HG03469 (cell line): ENCODE measurements around the gene PKD2L1.
"Not testable (repeated sequence)": the region's sequence is repeated elsewhere in the genome, so short reads cannot be mapped to it uniquely, and the experiment has no call there.

Experiments
- ATAC-seq: cut with Tn5 transposase; IDR thresholded peaks from one replicate; pipeline ENCODE4 v1.9.1; 2021; ENCODE audit warnings: mild to moderate bottlenecking, moderate library complexity, moderate number of reproducible peaks; ENCODE audit not compliant: unreplicated experiment

Gene PKD2L1

DNA sequence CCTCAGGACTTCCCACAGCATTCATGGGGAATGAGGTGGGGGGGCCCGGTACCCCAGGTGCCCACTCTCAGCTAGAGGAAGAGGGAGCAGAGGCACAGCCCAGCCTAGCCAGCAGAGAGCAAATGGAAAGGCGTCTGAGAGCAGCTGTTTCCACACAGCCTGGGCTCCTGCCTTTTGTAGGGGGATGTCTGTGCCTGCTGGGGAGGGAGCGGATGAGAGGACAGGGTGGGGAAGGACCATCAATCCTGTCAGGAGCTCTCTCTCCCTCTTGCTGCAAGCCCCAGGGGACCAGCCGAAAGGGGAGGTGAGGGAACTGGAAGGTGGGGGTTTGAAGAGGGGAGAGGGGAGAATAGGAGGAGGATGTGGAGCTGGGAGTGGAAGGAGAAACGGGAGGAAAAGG lies at the start of gene PKD2L1:
TSS of gene PKD2L1 (minus strand) at position 150 of the 400 bp plus-strand sequence. CDS start at position 25, 125 bp downstream.
- ATAC-seq = no peak

DNA sequence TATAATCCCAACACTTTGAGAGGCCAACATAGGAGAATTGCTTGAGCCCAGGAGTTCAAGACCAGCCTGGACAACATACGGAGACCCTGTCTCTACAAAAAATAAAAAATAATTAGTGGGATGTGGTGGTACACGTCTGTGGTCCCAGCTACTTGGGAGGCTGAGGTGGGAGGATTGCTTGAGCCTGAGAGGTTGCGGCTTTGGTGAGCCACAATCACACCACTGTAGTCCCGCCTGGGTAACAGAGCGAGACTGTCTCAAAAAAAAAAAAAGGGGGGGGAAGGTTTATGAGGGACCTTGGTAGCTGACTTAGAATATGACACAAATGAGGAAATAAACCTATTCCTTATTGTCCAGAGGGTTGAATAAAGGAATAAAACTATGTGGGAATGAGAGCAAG lies 47.8 kb upstream of the PKD2L1 start:
- no peak for ATAC-seq

DNA sequence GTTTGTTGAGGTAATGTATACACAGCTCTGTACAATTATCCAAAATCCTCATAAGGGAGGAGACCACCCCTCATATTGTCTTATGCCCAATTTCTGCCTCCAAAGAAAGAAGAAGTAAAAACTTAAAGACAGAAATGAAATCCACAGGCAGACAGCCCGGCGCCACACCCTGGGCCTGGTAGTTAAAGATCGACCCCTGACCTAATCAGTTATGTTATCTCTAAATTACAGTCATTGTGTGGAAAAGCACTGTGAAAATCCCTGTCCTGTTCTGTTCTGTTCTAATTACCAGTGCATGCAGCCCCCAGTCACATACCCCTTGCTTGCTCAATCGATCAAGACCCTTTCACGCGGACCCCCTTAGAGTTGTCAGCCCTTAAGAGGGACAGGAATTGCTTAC lies 46.6 kb upstream of the PKD2L1 start:
- not testable (repeated sequence) for ATAC-seq

DNA sequence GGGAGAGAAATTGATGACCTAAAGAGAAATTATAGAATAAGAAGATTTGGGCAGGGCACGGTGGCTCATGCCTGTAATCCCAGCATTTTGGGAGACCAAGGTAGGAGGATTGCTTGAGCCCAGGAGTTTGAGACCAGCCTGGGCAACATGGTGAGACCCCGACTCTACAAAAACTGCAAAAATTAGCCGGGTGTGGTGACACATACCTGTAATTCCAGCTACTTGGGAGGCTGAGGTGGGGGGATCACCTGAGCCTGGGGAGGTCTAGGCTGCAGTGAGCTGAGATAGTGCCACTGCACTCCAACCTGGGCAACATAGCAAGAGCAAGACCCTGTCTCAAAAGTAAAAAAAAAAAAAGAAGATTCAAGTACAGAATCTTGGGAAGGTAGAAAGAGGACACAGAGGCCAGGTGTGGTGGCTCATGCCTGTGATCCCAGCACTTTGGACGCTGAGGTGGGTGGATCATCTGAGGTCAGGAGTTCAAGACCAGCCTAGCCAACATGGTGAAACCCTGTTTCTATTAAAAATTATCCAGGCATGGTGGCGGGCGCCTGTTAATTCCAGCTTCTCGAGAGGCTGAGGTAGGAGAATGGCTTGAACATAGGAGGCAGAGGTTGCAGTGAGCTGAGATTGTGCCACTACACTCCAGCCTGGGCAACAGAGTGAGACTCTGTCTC lies 44.8 kb upstream of the PKD2L1 start:
- not testable (repeated sequence) for ATAC-seq

DNA sequence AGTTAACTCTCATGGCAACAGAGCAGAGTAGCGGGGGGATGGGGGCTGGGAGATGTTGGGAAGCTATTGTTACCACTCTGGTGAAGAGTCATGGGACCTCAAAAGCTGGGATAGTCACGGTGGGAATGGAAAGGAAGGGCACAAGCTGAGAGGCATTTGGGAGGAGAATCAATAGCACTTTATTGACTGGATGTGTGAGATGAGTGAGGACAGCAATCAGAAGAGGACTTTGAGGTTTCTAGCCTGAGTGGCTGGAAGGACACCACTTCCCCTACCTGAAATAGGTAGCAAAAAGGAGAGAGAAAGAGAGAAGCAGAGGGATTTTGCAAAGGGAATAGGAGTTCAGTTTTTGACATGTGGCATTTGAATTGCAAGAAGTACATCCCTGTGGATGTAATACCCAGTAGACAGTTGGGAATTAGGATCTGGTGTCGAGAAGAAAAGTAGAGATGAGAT lies 44.2 kb upstream of the PKD2L1 start:
- no peak for ATAC-seq

DNA sequence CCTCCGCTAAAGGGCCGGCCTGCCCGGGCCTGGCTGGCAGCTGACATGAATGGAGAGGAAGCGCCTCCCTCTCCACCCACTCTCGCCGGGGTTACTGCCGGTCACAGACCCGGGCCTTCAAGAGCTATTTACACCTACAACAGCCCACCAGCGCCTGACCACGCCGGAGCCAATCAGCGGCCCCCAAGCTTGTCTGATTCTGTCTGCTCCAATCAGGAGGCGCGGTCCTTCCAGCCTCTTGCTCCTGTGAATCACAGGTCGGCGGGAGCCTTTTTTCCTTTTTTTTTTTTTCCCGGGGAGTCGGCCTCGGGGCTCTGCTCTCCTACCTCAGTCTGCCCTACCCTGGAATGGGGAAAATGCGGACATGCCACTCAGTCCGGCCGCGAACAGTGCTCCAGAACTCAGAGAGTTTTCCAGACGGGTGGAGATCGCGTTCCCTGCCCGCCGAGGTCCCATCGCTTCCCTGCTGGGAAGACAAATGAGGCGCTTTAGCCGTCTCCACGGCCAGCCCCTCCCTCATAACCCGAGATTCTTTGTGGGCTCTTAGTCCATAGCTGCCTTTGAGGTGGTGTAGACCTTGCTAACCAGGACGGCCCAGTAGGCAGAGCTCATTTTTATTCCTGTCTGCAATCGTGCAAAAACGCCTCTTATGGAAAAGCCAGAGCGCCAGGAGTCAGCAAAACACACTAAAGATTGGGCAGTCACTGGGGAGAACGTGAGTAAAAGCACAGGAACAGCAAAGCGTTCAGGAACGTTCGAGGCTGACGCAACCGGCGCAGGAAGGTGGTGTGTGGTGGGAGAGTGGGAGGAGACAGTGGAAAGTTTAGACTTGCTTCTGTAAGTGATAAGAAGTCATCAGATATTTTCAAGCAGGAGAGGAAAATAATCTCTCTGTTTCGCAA lies 43.5 kb upstream of the PKD2L1 start:
- ATAC-seq = peak; percentile 81

DNA sequence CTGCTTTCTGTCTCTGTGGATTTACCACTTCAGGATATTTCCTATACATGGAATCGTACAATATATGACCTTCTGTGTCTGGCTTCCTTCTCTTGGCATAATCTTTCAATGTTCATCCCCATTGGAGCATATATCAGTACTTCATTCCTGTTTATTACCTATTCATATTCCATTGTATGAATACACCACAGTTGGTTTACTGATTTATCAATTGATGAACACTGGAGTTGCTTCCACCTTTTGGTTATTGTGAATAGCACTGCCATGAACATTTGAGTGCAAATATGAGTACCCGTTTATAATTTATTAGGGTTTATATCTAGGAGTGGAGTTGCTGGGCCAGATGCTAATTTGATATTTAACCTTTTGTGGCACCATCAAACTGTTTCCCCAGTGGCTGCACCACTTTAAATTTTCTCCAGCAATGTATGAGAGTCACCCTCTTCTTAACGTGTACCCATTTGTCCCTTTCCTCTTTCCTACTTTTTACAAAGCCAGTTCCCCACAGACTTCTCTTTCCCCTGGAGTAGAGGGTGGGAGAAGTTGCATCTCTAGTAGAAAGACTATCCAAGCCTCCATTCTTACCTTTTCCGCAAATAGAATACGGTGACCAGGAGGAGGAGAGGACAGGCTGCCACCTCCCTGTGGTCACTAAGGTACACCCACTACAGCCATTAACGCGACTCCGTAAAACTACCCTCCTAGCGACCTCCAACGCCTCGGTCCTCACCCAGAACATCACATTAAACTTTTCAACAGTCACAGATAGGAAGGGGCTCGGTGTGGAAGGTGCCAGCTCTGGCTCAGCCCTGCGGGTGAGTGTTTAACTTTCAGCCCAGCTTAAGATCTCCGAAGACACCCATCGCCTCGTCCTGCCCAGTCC lies 42.6 kb upstream of the PKD2L1 start:
- no peak for ATAC-seq

DNA sequence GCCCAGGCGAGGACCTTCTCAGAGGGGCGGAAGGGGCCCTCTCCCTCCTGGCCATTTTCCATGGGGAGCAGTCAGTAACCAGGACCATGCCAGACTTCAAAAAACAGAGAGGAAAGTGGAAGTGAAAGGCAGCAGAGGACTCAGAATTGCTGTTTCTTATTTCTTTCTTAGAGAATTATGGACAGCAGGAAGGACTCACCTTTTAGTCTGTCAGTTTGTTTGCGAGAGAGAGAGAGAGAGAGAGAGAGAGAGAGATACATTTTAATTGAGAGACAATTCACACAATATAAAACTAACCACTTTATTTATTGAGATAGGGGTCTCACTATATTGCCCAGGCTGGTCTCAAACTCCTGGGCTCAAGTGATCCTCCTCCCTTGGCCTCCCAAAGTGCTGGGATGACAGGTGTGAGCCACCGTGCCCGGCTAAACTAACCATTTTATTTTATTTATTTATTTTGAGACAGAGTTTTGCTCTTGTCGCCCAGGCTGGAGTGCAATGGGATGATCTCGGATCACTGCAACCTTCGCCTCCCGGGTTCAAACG lies 41.5 kb upstream of the PKD2L1 start:
- ATAC-seq = no peak

DNA sequence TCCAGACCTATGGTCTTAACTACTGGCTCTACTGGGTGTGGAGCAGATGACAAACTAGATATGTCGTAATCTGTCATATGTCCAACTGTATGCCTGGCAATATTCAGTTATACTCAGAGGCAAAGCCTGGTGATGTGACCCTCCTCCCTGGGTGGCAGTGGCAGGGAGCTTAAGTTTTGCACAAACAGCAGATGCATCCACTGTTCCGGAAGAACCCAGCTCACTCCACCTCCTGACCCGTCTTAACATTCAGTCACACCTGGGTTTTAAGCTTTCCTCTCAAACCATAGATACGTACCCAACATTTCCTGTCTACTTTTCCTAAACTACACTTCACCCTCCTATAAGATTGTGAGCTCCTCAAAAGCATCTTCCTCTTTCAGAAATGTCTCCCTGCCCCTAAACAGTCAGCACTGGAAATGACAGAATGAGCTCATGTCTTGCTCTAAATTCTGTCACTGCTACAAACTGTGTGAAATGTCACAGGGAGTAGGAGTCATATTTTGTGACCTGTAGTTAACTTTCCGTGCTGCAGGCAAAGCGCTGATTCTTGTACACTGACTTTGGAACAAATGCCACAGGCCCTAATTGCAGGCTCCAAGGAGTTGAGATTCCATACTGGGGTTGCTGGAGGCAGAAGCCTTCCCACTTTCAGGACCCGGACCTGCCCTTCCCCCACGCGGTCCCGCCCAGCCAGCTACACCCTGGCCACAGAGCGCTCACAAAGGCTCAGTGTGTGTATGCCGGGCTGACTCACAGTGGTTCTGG lies 40.9 kb upstream of the PKD2L1 start:
- no peak for ATAC-seq

DNA sequence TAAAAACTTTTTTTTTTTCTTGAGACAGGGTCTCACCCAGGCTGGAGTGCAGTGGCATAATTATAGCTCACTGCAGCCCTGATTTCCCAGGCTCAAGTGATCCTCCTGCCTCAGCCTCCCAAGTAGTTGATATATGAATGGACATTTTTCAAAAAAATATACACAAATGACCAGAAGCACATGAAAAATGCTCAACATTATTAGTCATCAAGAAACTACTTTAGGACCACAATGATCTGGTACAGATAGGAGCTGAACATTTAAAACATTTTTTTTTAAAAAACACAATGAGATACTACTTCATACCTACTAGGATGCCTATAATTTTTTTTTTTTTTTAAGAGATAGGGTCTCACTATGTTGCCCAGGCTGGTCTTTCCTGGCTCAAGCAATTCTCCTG lies 38.7 kb upstream of the PKD2L1 start:
- no peak for ATAC-seq

DNA sequence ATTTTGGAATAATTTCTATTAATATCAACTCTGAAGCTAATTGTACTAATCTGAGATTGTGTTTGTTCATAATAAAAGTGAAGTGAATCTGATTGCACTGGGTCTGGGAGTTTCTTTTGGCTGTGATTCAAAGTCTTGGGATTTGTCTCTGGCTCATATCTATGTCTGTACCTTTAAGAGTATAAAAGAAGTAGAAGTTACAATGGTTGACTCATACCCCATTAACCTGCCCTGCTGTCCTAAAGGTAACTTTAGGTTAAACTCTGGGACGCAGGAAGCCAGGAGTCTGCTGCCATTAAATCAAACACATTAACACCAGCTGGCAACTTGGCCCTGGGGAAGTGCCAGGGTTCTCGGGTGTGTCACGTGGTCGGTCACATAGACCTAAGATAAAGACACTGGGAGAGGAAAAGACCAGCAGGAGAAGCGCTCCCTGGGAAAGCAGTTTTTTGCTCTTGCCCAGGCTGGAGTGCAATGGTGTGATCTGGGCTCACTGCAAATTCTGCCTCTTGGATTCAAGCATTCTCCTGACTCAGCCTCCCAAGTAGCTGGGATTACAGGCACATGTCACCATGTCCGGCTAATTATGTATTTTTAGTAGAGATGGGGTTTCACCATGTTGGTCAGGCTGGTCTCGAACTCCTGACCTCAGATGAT lies 34.8 kb upstream of the PKD2L1 start:
- no peak for ATAC-seq

DNA sequence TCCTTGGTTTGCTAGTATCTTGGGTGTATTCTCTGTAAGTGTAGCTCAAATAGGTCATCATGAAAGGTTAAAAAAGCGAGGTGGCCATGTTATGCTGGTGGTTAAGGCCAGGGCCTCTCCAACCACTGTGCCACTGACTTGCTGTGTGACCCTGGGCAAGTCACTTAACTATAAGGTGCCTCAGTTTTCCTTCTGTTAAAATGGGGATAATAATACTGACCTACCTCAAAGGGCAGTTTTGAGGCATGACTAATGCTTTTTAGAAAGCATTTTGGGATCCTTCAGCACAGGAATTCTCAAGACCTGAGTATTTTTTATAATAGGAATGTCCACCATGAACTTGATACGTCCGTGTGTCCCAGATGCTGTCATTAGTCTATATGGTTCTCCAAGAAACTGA lies 34.1 kb upstream of the PKD2L1 start:
- no peak for ATAC-seq

DNA sequence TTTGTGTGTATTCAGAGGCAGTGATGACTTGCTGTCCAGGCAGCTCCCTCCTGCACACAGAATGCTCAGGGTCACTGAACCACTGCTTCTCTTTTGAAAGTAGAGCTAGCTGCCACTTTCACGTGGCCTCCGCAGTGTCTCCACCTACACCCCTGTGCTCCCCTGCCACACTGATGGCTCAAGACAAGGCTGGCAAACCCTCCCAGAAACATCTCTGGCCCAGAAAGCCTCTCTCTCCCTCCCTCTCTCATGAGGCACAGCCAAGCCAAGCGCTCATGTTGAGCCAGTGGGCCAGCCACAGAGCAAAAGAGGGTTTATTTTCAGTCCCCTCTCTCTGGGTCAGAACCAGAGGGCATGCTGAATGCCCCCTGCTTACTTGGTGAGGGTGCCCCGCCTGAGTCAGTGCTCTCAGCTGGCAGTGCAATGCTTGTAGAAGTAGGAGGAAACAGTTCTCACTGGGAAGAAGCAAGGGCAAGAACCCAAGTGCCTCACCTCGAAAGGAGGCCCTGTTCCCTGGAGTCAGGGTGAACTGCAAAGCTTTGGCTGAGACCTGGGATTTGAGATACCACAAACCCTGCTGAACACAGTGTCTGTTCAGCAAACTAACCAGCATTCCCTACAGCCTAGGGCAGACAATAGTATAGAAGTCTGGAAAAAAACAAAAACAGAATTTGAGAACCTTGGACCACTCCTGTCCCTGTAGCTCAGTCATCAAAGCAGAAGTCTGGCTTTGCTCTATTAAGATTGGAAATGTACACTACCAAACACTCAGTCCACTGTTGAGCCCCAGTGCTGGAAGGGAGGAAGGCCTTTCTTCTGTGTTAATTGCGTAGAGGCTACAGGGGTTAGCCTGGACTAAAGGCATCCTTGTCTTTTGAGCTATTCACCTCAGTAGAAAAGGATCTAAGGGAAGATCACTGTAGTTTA lies 32.8 kb upstream of the PKD2L1 start:
- no peak for ATAC-seq

DNA sequence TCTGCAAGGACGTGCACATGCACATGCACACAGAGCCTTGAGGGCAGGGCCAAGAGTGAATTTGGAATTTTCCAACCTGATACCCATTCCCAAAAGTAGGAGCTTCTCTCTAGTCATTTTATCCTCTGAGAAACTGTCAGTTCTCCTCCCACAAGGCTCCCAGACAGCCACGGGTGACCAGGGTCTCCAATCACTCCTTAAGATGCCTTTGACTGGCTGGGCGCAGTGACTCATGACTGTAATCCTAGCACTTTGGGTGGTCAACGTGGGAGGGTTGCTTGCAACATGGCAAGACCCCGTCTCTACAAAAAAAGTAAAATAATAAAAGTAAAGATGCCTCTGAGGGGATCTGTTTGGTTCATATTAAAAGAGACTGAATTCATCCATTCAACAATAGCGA lies 30.2 kb upstream of the PKD2L1 start:
- no peak for ATAC-seq

DNA sequence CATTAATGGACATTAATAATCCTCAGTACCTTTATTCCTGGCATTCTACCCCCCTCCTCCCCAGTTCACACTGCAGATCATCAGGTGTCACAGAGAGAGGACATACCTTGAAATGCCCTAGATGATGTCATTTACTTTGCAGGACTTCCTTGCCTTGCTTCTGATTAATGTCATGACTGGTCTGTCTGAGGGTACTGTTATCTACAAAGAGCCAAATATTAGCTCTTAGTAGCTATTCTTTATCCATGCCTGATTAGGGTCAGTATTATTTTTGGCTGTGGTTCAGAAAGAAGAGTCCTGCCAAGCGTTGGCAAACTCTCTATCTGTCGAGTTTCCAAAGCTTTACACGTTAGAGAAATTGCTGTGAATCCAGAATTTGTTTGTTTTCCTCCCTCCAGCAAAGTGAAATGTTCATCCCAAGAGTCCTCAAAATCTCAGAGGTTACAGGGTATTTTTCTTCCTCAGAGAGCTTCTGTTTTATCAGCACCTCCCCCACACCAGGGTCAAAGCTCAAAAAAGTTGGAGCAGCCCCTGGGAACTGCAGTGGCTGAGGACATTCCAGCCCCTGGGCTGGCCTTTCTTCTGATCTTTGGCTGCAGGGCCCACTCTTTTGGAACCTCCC lies 29.6 kb upstream of the PKD2L1 start:
- ATAC-seq = no peak

DNA sequence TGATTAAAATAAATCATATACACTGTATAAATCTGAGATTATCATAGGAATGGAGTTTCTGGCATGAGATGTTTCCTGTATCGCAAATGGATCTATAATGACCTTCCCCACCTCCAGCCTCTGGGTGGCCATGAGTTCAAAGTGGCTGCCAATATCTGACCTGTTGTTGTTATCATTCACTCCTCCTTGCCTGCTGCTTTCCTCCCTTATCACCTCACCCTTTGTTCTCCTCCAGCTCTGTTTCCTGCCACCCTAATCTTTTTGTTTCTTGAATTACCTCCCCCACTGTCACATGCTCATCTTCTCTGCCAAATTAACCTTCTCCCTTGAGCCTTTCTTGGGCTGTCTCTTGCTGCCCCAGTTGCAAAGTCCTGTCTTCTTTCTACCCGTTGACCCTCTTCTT lies 29.0 kb upstream of the PKD2L1 start:
- no peak for ATAC-seq

DNA sequence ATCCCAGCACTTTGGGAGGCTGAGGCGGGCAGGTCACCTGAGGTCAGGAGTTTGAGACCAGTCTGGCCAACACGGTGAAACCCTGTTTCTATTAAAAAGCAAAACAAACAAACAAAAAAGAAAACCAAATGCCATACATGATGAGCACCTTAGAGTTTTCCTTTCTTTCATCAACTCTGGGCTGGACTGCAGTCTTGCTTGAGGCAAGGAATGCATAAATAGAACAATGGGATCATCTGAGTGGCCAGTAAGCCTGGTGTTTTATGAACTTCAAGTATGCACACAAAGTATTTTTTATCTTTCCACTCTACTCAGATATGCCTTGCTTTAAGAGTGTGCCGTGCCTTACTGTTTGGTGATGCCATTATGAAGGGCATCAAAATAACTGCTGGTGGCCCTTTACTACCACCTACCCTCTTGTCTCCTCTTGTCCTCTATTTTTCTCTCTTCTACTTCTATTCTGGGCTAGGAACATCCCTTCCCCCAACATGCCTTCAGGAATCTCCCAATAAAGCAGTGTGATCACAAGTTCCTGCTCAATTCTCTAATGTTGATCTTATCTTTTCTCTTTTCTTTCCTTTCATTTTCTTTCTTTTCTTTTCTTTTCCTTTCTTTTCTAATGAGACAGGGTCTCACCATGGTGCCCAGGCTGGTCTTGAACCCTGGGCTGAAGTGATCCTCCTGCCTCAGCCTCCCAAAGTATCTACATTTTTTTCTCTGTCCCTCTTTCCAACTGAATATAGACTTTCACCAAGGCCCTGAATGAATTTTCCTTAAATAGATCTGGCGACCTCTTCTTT lies 27.2 kb upstream of the PKD2L1 start:
- ATAC-seq = no peak
